ENCODE data around the gene C12orf42.

C12orf42 gene

GRCh38 chr12:103308396-103308795, 187.4 kb downstream of the C12orf42 start:
- H3K27ac ChIP-seq (ENCODE audit: low read length, poor library complexity, severe bottlenecking) = no peak overlapping the region
- no peaks in the 10 kb centered on the region for H3K4me1 ChIP-seq (ENCODE audit: control insufficient read depth, insufficient read depth, low read depth, low read length)
- H2BK5ac ChIP-seq (ENCODE audit: low read depth, low read length, poor library complexity, severe bottlenecking) = no peak overlapping the region
- H3K9ac ChIP-seq (ENCODE audit: low read length) = no peak overlapping the region
- H4K91ac ChIP-seq (ENCODE audit: low read length) = no peak overlapping the region
- H3K4me2 ChIP-seq (ENCODE audit: low read length, poor library complexity, severe bottlenecking) = no peak overlapping the region
- H2BK12ac ChIP-seq (ENCODE audit: low read length in 2 of 2) = no peak overlapping the region
- H2BK120ac ChIP-seq (ENCODE audit: low read depth, low read length) = no peak overlapping the region
- H2BK15ac ChIP-seq (ENCODE audit: low read depth, poor library complexity, severe bottlenecking) = no peak overlapping the region
- no peak overlapping the region for H3K18ac ChIP-seq (ENCODE audit: low read depth in 1 of 2, low read length in 2 of 2)
- H3K23ac ChIP-seq (ENCODE audit: low read length in 2 of 2) = no peak overlapping the region
- no peak for DNase-seq
- no peak overlapping the region for H3K4ac ChIP-seq (ENCODE audit: low read depth in 1 of 2, low read length in 2 of 2)
- H3K79me1 ChIP-seq (replicated peaks; ENCODE audit: low read length, poor library complexity, severe bottlenecking) = no peaks in the 10 kb centered on the region
- no peaks in the 10 kb centered on the region for H3K36me3 ChIP-seq (ENCODE audit: control insufficient read depth in 1 of 2, insufficient read depth in 2 of 2, low read depth in 1 of 2, low read length in 2 of 2)
- no peak overlapping the region for H3K4me3 ChIP-seq (ENCODE audit: insufficient read depth in 1 of 2, low read depth in 1 of 2, low read length in 2 of 2)
- WGBS = 46% methylated on average over 1 of the region's 1 CpG
- H2AK5ac ChIP-seq (ENCODE audit: low read length, severe bottlenecking) = no peak overlapping the region
- no peaks in the 10 kb centered on the region for H3K27me3 ChIP-seq (ENCODE audit: control insufficient read depth in 1 of 2, insufficient read depth in 1 of 2, low read length in 2 of 2)
- no peak overlapping the region for H4K8ac ChIP-seq (ENCODE audit: low read length)
- no peak overlapping the region for H3K14ac ChIP-seq (ENCODE audit: low read length in 2 of 2)
- H2AFZ ChIP-seq (ENCODE audit: low read depth, low read length) = no peak overlapping the region
- H3K9me3 ChIP-seq (ENCODE audit: control insufficient read depth, low read length) = no peaks in the 10 kb centered on the region

- H4K8ac ChIP-seq (ENCODE audit: low read length) = no peak overlapping the region
- no peaks in the 10 kb centered on the region for H3K79me1 ChIP-seq (replicated peaks; ENCODE audit: low read length, poor library complexity, severe bottlenecking)
- no peak overlapping the region for H3K4me3 ChIP-seq (ENCODE audit: insufficient read depth in 1 of 2, low read depth in 1 of 2, low read length in 2 of 2)
- no peak overlapping the region for H3K4ac ChIP-seq (ENCODE audit: low read depth in 1 of 2, low read length in 2 of 2)
- no peaks in the 10 kb centered on the region for H3K4me1 ChIP-seq (ENCODE audit: control insufficient read depth, insufficient read depth, low read depth, low read length)
- H2AFZ ChIP-seq (ENCODE audit: low read depth, low read length) = no peak overlapping the region
- H3K9ac ChIP-seq (ENCODE audit: low read length) = no peak overlapping the region
- no peak overlapping the region for H4K91ac ChIP-seq (ENCODE audit: low read length)
- no peaks in the 10 kb centered on the region for H3K36me3 ChIP-seq (ENCODE audit: control insufficient read depth in 1 of 2, insufficient read depth in 2 of 2, low read depth in 1 of 2, low read length in 2 of 2)
- H3K27ac ChIP-seq (ENCODE audit: low read length, poor library complexity, severe bottlenecking) = no peak overlapping the region
- peaks cover 0 to 6% of the 10 kb centered on the region in 2 experiments for H3K27me3 ChIP-seq (ENCODE audit: control insufficient read depth in 1 of 2, insufficient read depth in 1 of 2, low read length in 2 of 2)
- no peak overlapping the region for H2BK120ac ChIP-seq (ENCODE audit: low read depth, low read length)
- 77% methylated on average over 2 of the region's 2 CpGs for WGBS
- no peak overlapping the region for H2BK15ac ChIP-seq (ENCODE audit: low read depth, poor library complexity, severe bottlenecking)
- no peak overlapping the region for H3K18ac ChIP-seq (ENCODE audit: low read depth in 1 of 2, low read length in 2 of 2)
- H3K9me3 ChIP-seq (ENCODE audit: control insufficient read depth, low read length) = peaks cover under 1% of the 10 kb centered on the region
- H3K23ac ChIP-seq (ENCODE audit: low read length in 2 of 2) = no peak overlapping the region
- no peak overlapping the region for H2AK5ac ChIP-seq (ENCODE audit: low read length, severe bottlenecking)
- no peak overlapping the region for H3K4me2 ChIP-seq (ENCODE audit: low read length, poor library complexity, severe bottlenecking)
- DNase-seq = no peak
- no peak overlapping the region for H2BK5ac ChIP-seq (ENCODE audit: low read depth, low read length, poor library complexity, severe bottlenecking)
- H2BK12ac ChIP-seq (ENCODE audit: low read length in 2 of 2) = no peak overlapping the region
- no peak overlapping the region for H3K14ac ChIP-seq (ENCODE audit: low read length in 2 of 2)
Measured at GRCh38 chr12:103303484-103303883, 192.3 kb downstream of the C12orf42 start.

- Histone ChIP-seq H3K9me3 (ENCODE audit: control insufficient read depth, low read length) (peaks cover 3% of the 10 kb centered on the region), H3K14ac (ENCODE audit: low read length in 2 of 2) (no peak overlapping the region), H3K4me3 (ENCODE audit: insufficient read depth in 1 of 2, low read depth in 1 of 2, low read length in 2 of 2) (no peak overlapping the region), H4K91ac (ENCODE audit: low read length) (no peak overlapping the region), H3K9ac (ENCODE audit: low read length) (no peak overlapping the region), H3K4me2 (ENCODE audit: low read length, poor library complexity, severe bottlenecking) (no peak overlapping the region), H3K36me3 (ENCODE audit: control insufficient read depth in 1 of 2, insufficient read depth in 2 of 2, low read depth in 1 of 2, low read length in 2 of 2) (no peaks in the 10 kb centered on the region), H3K79me1 (replicated peaks; ENCODE audit: low read length, poor library complexity, severe bottlenecking) (no peaks in the 10 kb centered on the region), H2BK15ac (ENCODE audit: low read depth, poor library complexity, severe bottlenecking) (no peak overlapping the region), H2BK120ac (ENCODE audit: low read depth, low read length) (no peak overlapping the region), H2BK12ac (ENCODE audit: low read length in 2 of 2) (no peak overlapping the region), H2BK5ac (ENCODE audit: low read depth, low read length, poor library complexity, severe bottlenecking) (no peak overlapping the region), H3K4me1 (ENCODE audit: control insufficient read depth, insufficient read depth, low read depth, low read length) (no peaks in the 10 kb centered on the region), H4K8ac (ENCODE audit: low read length) (no peak overlapping the region), H3K27ac (ENCODE audit: low read length, poor library complexity, severe bottlenecking) (no peak overlapping the region), H2AFZ (ENCODE audit: low read depth, low read length) (no peak overlapping the region), H3K23ac (ENCODE audit: low read length in 2 of 2) (no peak overlapping the region), H3K18ac (ENCODE audit: low read depth in 1 of 2, low read length in 2 of 2) (no peak overlapping the region), H3K27me3 (ENCODE audit: control insufficient read depth in 1 of 2, insufficient read depth in 1 of 2, low read length in 2 of 2) (peaks cover 0 to 6% of the 10 kb centered on the region in 2 experiments), H2AK5ac (ENCODE audit: low read length, severe bottlenecking) (no peak overlapping the region), H3K4ac (ENCODE audit: low read depth in 1 of 2, low read length in 2 of 2) (no peak overlapping the region)
- 16% methylated on average over 41 of the region's 43 CpGs for WGBS
- no peak for DNase-seq
Measured at GRCh38 chr12:103301642-103302591, 193.9 kb downstream of the C12orf42 start.

- Histone ChIP-seq H4K91ac (ENCODE audit: low read length) (no peak overlapping the region), H3K4me3 (ENCODE audit: insufficient read depth in 1 of 2, low read depth in 1 of 2, low read length in 2 of 2) (no peak overlapping the region), H3K23ac (ENCODE audit: low read length in 2 of 2) (no peak overlapping the region), H3K36me3 (ENCODE audit: control insufficient read depth in 1 of 2, insufficient read depth in 2 of 2, low read depth in 1 of 2, low read length in 2 of 2) (no peaks in the 10 kb centered on the region), H3K18ac (ENCODE audit: low read depth in 1 of 2, low read length in 2 of 2) (no peak overlapping the region), H4K8ac (ENCODE audit: low read length) (no peak overlapping the region), H2AK5ac (ENCODE audit: low read length, severe bottlenecking) (no peak overlapping the region), H3K9me3 (ENCODE audit: control insufficient read depth, low read length) (peaks cover 15% of the 10 kb centered on the region), H3K27ac (ENCODE audit: low read length, poor library complexity, severe bottlenecking) (no peak overlapping the region), H3K9ac (ENCODE audit: low read length) (no peak overlapping the region), H2BK15ac (ENCODE audit: low read depth, poor library complexity, severe bottlenecking) (no peak overlapping the region), H2BK120ac (ENCODE audit: low read depth, low read length) (no peak overlapping the region), H3K79me1 (replicated peaks; ENCODE audit: low read length, poor library complexity, severe bottlenecking) (no peaks in the 10 kb centered on the region), H3K4ac (ENCODE audit: low read depth in 1 of 2, low read length in 2 of 2) (no peak overlapping the region), H3K4me2 (ENCODE audit: low read length, poor library complexity, severe bottlenecking) (no peak overlapping the region), H3K27me3 (ENCODE audit: control insufficient read depth in 1 of 2, insufficient read depth in 1 of 2, low read length in 2 of 2) (no peaks in the 10 kb centered on the region), H3K14ac (ENCODE audit: low read length in 2 of 2) (no peak overlapping the region), H2BK12ac (ENCODE audit: low read length in 2 of 2) (no peak overlapping the region), H2AFZ (ENCODE audit: low read depth, low read length) (no peak overlapping the region), H2BK5ac (ENCODE audit: low read depth, low read length, poor library complexity, severe bottlenecking) (no peak overlapping the region), H3K4me1 (ENCODE audit: control insufficient read depth, insufficient read depth, low read depth, low read length) (no peaks in the 10 kb centered on the region)
- 47% methylated on average over 3 of the region's 3 CpGs for WGBS
- DNase-seq = no peak
Measured at GRCh38 chr12:103288016-103288415, 207.8 kb downstream of the C12orf42 start.
